HG03196 (cell line): ENCODE measurements around the gene ITGB3.
"Not testable (repeated sequence)": the region's sequence is repeated elsewhere in the genome, so short reads cannot be mapped to it uniquely, and the experiment has no call there.

ENCODE experiments used
- ATAC-seq: cut with Tn5 transposase; IDR thresholded peaks from one replicate; pipeline ENCODE4 v1.9.1; 2021; ENCODE audit not compliant: unreplicated experiment

ITGB3 gene

GRCh38 chr17:47243737-47244598 is 9.7 kb upstream of the ITGB3 start:
- ATAC-seq = no peak

DNA sequence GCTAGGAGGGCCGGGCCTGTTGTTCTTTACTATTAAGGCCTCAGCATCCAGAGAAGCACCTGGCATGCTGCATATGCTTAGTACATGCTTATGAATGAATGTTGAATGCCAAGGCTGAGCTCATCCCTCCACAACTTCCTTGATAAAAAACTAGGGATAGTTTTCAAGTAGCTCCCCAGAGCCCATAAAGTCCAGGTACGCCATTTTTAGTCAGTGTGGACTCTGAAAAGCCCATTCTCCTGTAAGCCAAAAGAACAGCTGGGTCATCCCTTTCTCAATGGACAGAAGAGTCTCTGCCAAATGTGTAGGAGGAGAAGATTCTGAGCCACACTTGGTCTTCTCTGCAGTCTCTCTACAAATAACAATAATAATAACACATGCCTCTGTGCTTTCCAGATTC is 8.9 kb upstream of the ITGB3 start:
- ATAC-seq = no peak

DNA sequence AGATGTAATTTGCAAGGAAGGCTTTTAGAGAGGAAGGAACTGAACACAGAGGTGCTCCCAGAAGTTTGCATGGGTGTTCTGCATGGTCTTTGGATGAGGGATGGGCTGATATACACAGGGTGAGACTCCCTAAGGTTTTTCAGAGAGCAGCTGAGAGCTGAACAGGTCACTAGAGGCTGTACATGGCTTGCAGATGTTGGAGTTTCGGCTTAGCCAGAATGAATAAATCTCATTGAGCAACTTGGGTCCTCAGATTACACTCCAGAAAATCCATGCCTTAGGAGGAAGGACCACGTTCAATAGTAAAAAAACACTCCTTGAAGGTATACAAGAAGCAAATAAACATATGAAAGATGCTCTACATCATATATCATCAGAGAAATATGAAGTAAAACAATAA is 7.5 kb upstream of the ITGB3 start:
- ATAC-seq = no peak

GRCh38 chr17:47250855-47251254 is 2.8 kb upstream of the ITGB3 start:
- no peak for ATAC-seq

DNA sequence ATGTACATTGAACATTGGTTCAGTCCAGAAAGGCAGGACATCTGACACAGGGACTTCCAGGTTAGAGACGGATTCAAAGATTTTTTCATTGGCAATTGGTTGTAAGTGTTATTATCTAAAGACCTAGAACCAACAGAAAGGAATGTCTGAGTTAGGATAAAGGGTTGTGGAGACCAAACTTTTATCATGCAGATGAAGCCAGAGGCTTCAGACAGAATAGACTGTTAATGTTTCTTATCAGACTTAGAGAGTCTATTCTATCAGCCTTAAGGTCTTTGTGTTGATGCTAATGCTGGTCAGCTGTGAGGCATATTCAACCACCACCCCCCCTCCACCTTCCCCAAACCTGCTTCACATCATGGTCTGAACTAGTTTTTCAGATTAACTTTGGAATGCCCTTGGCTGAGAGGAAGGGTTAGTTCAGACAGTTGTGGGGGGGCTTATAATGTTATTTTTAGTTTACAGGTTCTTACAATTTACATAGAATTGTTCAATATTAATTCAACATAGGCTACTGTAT is 2.1 kb upstream of the ITGB3 start:
- ATAC-seq = no peak

DNA sequence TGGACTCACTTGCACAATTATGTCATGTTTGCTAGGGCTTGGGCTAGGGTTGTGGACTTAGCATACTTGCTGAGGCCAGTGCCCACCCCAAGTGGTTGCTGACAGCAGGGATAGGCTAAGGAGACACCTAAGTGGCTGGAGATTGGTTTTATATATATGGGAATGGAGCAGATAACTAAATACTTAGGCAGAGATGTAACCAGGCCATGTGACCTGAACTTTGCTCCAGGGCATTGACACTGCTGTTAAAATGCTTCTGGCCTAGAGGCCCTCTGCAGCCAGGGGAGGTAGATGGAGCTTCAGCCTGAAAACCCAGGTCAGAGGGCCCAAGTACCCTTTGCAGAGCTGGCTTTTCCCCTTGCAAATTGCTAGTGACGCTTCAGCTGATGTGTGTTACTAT is 1.4 kb upstream of the ITGB3 start:
- no peak for ATAC-seq

DNA sequence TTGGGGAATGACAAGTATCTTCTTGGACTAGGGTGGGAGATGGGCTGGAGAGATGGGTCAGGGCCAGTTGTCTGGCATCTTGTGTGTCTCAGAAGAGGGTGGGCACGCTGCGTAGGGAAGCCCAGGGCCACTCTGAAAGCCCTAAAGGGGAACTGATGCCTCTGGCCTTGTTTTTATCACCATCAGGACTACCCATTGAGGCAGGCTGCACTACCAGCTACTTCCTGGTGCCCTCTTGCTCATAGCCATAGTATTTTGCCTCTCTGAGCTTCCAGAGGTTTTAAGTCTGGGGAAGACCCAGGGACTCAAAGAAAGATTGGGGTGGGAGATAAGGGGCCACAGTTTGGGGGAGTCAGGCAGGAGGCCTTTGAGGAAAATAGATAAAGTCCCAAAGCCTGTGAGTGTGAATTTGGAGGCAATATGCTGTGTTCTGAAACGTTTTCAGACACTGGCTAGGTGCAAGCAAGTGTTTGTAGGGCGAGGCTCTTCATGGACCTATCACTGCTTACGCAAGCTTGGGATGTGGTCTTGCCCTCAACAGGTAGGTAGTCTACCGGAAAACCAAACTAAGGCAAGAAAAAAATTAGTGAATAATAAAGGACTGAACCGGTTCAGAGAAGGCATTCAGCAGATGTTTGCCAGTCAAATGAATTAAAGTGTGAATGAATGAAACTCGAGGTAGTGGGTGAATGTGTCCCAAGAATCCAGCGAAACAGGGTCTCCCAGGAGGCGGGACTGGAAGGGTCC is 688 bp upstream of the ITGB3 start:
- no peak for ATAC-seq

GRCh38 chr17:47254403-47254943 is 846 bp downstream of the ITGB3 start:
- no peak for ATAC-seq

DNA sequence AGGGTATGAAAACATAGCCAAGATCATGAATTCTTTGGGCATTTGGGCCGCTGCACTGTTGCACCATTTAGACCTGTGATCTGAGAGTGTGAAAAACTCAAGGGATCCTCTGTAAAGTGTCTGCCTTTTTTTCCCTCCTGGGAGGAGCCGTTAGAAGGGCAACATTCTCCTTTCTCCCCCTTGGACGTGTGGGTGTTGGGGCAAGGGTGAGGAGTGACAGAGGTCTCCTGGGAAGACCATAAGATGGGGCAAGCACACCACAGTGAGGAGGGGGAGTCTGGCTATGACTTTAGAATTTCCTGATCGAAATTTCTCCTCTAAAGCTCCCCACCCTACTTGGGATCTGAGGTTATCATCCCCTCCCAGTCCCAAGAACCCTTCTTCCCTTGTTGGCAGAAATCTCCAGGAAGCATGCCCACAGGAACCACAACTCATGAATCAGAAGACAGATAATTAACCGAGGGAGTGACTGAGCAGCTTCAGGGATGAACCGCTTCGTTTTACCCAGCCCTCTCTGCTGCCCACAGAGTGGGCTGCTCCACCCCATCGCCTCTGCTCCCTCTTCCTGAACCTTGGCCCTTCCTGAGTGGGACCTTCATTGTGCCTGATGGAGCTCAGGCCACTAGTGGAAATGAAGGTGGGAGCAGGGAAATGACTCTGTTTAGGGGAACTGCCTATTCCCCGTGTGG is 4.2 kb downstream of the ITGB3 start:
- no peak for ATAC-seq

DNA sequence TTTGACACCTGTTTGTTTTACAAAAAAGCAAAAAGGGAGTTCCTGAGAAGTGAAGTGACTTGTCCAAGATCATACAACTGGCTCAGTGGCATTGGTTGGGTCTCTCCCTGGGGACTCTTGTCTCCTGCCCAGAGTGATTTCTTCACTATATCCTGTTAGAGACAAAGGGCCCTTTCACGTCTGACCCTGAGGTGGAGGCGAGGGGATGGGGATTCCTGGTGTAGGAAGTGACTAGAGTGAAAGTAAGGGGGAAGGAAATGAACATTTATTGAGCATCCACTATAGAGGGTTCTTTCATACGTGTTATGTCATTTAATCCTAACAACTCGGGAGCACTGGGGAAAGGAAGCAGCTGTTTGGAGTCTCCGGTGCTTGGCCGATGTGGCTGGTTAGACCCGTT is 9.0 kb downstream of the ITGB3 start:
- no peak for ATAC-seq

GRCh38 chr17:47264166-47264565 is 10.5 kb downstream of the ITGB3 start:
- ATAC-seq = no peak

- ATAC-seq = no peak
These were observed 12.4 kb downstream of the ITGB3 start for GRCh38 chr17:47265983-47266541.

- no peak for ATAC-seq
These were observed 13.2 kb downstream of the ITGB3 start for GRCh38 chr17:47266782-47267181.

DNA sequence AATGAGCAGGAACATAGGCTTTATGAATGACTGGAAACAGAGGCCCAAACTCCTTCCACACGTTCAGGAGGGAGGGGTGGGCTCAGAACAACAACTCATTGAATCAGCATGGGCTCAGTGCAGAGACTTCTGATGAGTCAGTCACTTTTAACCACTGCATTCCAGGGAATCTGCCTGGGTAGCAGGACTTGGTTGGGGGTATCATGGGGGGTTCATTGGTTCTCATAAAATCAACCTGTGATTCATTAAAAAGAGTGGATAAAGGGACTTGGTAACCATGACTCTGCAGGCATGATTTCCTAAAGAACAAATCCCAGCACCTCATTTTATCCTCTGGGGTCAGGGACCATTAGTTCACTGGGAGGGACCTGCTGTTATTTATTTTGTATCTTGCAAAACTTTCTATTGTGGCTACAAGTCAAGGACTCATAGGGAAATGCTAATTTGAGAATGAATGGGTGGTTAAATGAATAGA is 13.8 kb downstream of the ITGB3 start:
- no peak for ATAC-seq

DNA sequence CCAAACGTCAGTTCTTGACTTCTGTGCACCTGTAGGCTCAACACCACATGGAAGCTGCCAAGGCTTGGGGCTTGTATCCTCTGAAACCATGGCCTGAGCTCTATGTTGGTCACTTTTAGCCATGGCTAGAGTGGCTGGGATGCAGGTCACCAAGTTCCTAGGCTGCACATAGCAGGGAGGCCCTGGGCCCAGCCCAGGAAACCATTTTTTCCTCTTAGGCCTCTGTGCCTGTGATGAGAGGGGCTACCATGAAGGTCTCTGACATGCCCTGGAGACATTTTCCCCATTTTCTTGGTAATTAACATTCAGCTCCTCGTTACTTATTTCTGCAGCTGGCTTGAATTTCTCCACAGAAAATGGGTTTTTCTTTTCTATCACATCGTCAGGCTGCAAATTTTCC is 15.3 kb downstream of the ITGB3 start:
- ATAC-seq = not testable (repeated sequence)

- ATAC-seq = not testable (repeated sequence)
These were observed 16.1 kb downstream of the ITGB3 start for GRCh38 chr17:47269561-47270280.

GRCh38 chr17:47270946-47271705 is 17.5 kb downstream of the ITGB3 start:
- ATAC-seq = peak; percentile 51

DNA sequence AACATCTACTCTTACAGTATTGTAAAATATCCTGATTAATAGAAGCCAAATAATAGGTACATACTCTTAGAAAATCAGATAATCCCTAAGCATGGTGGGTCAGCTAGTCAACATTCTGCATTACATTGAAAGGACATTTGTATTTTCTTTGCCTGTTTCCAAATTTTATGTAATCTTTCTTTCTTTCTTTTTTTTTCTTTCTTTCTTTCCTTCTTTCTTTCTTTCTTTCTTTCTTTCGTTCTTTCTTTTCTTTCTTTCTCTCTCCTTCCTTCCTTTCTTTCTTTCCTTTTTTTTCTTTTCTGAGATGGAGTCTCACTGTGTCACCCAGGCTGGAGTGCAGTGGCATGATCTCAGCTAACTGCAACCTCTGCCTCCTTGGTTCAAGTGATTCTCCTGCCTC is 18.9 kb downstream of the ITGB3 start:
- no peak for ATAC-seq

DNA sequence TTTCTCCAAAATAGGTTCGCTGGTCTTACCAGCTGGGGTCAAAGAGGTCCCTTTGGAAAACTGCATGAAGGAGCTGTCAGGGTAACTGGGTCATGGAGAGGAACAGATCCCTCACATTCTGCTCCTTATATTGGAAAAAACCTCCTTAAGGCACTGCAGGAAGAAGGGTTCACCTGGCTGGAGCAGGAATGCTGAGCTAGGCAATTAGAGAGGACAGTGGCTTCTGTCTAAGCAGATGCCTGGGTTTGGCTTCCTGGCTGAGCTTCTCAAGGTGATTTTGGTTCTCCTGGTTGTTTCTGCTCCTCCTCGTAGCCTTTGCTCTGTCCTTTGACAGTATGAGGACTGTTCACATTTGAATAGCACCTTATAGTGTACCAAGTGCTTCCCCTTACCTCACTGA is 19.6 kb downstream of the ITGB3 start:
- no peak for ATAC-seq
